Right lobe of liver (tissue), 6 donors: ENCODE measurements around the gene RMC1. TPM values are rescaled to one million over a fixed set of nuclear protein-coding genes. Genes with fewer than 3 reads are reported as not detected.

Experiments
- ATAC-seq, 4 donors: fragments of 200-7000 bp; cut with Tn5 transposase; one replicate each; pipeline ENCODE4 v1.9.1; 2020; ENCODE audit warnings: mild to moderate bottlenecking in 4 of 4, moderate library complexity in 4 of 4
- DNase-seq, 3 donors: peaks; one replicate each; pipeline ENCODE4 v3.0.0-alpha.2; 2020
- H3K27ac ChIP-seq, 3 donors: fragments of 200-600 bp; one replicate each; pipeline ENCODE4 v1.8.0; 2022
- H3K27me3 ChIP-seq, 2 donors: fragments of 200-600 bp; one replicate each; pipeline ENCODE4 v1.8.0; 2022
- H3K36me3 ChIP-seq, 4 donors: fragments of 200-600 bp; sonication (generic) in 1 of 4; one replicate each; pipeline versions ENCODE4 v1.5.1 to v1.8.0; 2017 to 2022; ENCODE audit warnings: control low read depth in 1 of 4
- H3K4me1 ChIP-seq, 4 donors: fragments of 200-600 bp; sonication (generic) in 1 of 4; one replicate each; pipeline versions ENCODE4 v1.5.1 to v1.8.0; 2017 to 2022; ENCODE audit warnings: control low read depth in 1 of 4
- H3K4me3 ChIP-seq, 3 donors: fragments of 200-600 bp; one replicate each; pipeline ENCODE4 v1.8.0; 2022
- H3K9me3 ChIP-seq, 4 donors: fragments of 200-600 bp; sonication (generic) in 1 of 4; one replicate each; pipeline versions ENCODE4 v1.5.1 to v1.8.0; 2017 to 2022; ENCODE audit warnings: control low read depth in 1 of 4
- POLR2A ChIP-seq: fragments of 450-650 bp; IDR thresholded peaks from one replicate; pipeline ENCODE4 v1.6.1; 2017; ENCODE audit warnings: antibody characterized with exemption, mild to moderate bottlenecking
- WGBS: methylation state at CpG from one replicate; pipeline ENCODE4 v1.1.6; 2018; ENCODE audit warnings: low coverage, low lambda C conversion rate; ENCODE audit not compliant: insufficient coverage; ENCODE audit errors: missing lambda C conversion rate; 5-methylcytosine and 5-hydroxymethylcytosine counted together
- intact Hi-C, 2 donors: fragments of 100-400 bp; cut with DNase I; formaldehyde crosslinking; loops; one replicate each; pipeline versions ENCODE4 v1.11.2 to v1.14.1; 2022
- total RNA-seq, 6 experiments: library from RNA; depleted of rRNA in 2 of 6; stranded (reverse); fragments of >200 nt in 2 of 6; fragmentation: NEBNext Ultra II Directional in 3 of 6; extraction: Animal tissue kit (Norgen Biotek cat#: 25700) in 3 of 6; gene quantifications; one replicate each; pipeline versions ENCODE4 v1.1.0 to v1.2.4, GENCODE V29; 2016 to 2023
- TF ChIP-seq, protein P1 (sequence below), 4 donors: fragments of 200-600 bp in 3 of 4; fragments of 450-650 bp in 1 of 4; IDR thresholded peaks; one replicate each; pipeline versions ENCODE4 v1.5.1 to v1.8.0; 2016 to 2022; ENCODE audit warnings: antibody characterized with exemption in 4 of 4, mild to moderate bottlenecking in 2 of 4
- donor health status: DM: no; HTN: yes; CAD: no.
- donor health status: DM: no; HTN: no; CAD: no.
- donor health status: DM: no; HTN: no; CAD: no.
- donor health status: DM: no; HTN: yes; CAD: no.
- donor health status: DM: no; HTN: yes; CAD: no.

The RMC1 gene
- total RNA-seq, 6 experiments from 2014 or later, result 16.8 to 24.5 (median 21.9) TPM

DNA sequence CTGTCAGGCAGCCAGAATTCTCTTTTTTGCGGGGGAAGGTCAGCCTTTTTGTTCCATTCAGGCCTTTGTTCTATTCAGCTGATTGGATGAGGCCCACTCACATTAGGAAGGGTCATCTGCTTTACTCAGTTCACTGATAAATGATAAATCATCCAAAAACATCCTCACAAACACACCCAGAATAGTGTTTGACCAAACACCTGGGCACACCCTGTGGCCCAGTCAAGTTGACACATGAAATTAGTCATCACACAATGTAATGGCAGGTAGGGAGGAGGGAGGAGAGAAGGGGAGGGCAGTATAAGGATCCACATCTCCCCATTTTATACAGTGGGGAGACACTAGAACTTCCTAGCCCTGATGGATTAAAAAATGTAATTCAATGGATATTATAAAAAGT, 8.3 kb upstream of the RMC1 start:
- ATAC-seq (peak in 1 of 4 donors; percentile 32), DNase-seq (no peak)
- 100% methylated on average over 1 of the region's 1 CpG for WGBS
- H3K4me1 ChIP-seq, result no peaks in the 10 kb centered on the region
- intact Hi-C loops, result no loop called here
- no peak overlapping the region for H3K27ac ChIP-seq
- H3K27me3 ChIP-seq, result no peaks in the 10 kb centered on the region
- no peak overlapping the region for H3K4me3 ChIP-seq
- H3K9me3 ChIP-seq, result no peaks in the 10 kb centered on the region
- TF ChIP-seq POLR2A, result no peak
- TF ChIP-seq, protein P1, sequence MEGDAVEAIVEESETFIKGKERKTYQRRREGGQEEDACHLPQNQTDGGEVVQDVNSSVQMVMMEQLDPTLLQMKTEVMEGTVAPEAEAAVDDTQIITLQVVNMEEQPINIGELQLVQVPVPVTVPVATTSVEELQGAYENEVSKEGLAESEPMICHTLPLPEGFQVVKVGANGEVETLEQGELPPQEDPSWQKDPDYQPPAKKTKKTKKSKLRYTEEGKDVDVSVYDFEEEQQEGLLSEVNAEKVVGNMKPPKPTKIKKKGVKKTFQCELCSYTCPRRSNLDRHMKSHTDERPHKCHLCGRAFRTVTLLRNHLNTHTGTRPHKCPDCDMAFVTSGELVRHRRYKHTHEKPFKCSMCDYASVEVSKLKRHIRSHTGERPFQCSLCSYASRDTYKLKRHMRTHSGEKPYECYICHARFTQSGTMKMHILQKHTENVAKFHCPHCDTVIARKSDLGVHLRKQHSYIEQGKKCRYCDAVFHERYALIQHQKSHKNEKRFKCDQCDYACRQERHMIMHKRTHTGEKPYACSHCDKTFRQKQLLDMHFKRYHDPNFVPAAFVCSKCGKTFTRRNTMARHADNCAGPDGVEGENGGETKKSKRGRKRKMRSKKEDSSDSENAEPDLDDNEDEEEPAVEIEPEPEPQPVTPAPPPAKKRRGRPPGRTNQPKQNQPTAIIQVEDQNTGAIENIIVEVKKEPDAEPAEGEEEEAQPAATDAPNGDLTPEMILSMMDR (IDR thresholded peaks at IDR 0.05), result no peak
- H3K36me3 ChIP-seq, result no peaks in the 10 kb centered on the region

DNA sequence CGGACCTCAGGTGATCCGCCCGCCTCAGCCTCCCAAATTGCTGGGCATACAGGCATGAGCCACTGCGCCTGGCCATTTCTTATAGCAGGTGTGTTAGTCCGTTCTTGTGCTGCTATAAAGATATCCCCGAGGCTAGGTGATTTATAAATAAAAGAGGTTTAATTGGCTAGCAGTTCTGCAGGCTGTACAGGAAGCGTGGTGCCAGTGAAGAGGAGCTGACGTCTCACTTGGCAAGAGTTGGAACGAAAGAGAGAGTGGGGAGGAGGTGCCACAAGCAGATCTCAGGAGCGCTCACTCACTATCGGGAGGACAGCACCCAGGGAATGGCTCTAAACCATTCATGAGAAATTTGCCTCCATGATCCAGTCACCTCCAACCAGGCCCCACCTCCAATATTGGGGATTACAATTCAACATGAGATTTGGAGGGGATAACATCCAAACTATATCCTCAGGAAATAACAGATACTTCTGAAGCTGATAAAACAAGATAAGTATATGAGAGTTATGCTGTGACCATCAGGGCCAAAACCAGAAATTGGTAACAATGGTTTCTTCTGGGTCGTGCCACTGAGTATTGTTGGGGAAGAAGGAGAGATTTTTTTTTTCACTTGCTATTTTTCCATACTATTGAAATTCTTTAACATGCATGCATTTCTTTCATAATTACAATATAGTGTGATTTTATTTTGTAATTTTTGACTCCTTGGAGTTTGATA, 7.4 kb upstream of the RMC1 start:
- intact Hi-C loops, result no loop called here
- WGBS, result 61% methylated on average over 10 of the region's 12 CpGs
- H3K27ac ChIP-seq, result no peak overlapping the region

DNA sequence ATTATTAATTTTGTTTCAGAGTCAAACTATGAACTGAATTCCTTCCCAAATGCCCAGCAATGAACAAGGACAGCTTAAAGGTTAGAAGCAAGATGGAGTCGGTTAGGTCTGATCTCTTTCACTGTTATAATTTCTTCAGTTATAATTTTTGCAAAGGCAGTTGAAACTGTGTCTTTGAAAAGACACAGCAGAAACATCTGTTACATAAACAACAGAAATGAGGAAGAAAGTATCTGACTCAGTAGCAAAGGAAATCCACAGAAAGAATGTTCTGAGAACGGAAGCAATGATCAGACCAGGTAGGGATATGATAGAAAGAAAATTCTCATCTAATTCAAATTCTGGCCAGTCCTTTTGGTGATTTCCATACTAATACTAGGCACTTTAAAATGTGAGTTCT, 5.2 kb upstream of the RMC1 start:
- H3K27me3 ChIP-seq, result no peaks in the 10 kb centered on the region
- H3K27ac ChIP-seq, result no peak overlapping the region
- 66% methylated on average over 2 of the region's 2 CpGs for WGBS
- no peak for DNase-seq
- intact Hi-C loops, result no loop called here
- H3K9me3 ChIP-seq, result no peaks in the 10 kb centered on the region
- peaks cover 0 to 4% (median 0%) of the 10 kb centered on the region in 4 donors for H3K4me1 ChIP-seq
- no peak overlapping the region for H3K4me3 ChIP-seq
- TF ChIP-seq, protein P1 (IDR thresholded peaks at IDR 0.05), result no peak
- no peak for TF ChIP-seq POLR2A
- ATAC-seq, result no peak
- H3K36me3 ChIP-seq, result no peaks in the 10 kb centered on the region

More for the DNA sequence above, 7.4 kb upstream of the RMC1 start:
- Histone ChIP-seq H3K27me3 (no peaks in the 10 kb centered on the region), H3K4me1 (no peaks in the 10 kb centered on the region), H3K4me3 (no peak overlapping the region), H3K36me3 (no peaks in the 10 kb centered on the region), H3K9me3 (no peaks in the 10 kb centered on the region)
- DNase-seq (no peak), ATAC-seq (no peak)
- TF ChIP-seq, protein P1 (IDR thresholded peaks at IDR 0.05), result no peak
- no peak for TF ChIP-seq POLR2A

DNA sequence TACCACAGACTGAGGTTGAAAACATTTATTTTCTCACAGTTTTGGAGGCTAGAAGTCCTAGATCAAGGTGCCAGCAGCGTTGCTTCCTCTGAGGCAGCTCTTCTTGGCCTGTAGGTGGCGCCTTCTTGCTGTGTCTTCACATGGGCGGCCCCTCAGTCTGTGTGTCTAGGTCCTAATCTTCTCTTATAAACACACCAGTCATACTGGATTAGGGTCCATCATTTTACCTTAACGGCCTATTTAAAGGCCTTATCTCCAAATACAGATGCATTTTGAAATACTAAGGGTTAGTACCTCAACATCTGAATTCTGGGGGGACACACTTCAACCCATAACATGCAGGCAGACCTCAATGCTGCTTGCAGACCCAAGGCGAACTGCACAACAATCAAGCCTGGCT, 4.4 kb upstream of the RMC1 start:
- 11% methylated on average over 4 of the region's 5 CpGs for WGBS
- no peaks in the 10 kb centered on the region for H3K36me3 ChIP-seq
- peaks cover 0 to 4% (median 0%) of the 10 kb centered on the region in 4 donors for H3K4me1 ChIP-seq
- no peaks in the 10 kb centered on the region for H3K27me3 ChIP-seq
- H3K27ac ChIP-seq, result no peak overlapping the region
- no peaks in the 10 kb centered on the region for H3K9me3 ChIP-seq
- DNase-seq (peak; percentile 63 to 76 (median 74)), ATAC-seq (peak; percentile 50 to 57 (median 52))
- intact Hi-C loops, result no loop called here
- TF ChIP-seq POLR2A, result no peak
- TF ChIP-seq, protein P1 (IDR thresholded peaks at IDR 0.05), result peak; percentile 67 to 90 (median 82)
- H3K4me3 ChIP-seq, result no peak overlapping the region
